Measurements from ENCODE around the gene DLG5. TPM values are rescaled to one million over a fixed set of nuclear protein-coding genes. Genes with fewer than 3 reads are reported as not detected.

DLG5 gene
- total and polyA plus RNA-seq, 4 donors = 1.2 to 7.1 (median 4.6) TPM

DNA sequence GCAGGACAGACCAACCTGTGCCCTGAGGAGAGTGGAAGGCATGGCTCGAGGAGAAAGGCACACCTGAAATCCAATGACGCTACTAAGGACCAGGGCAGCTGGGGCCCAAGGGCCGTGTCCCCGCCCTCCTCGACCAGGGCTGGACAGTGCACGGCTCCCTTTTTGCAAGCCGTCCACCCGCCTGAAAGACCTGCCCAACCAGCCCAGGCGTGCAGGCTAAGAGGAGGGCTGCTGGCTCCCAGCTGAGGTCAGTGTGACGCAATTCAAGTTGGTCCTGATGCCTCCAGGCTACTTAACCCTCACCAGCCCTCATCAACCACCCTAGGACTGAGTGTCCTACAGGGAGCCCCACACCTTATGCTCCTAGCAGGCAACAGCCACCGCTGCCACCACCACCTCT lies 69.3 kb downstream of the DLG5 start:
- Histone ChIP-seq H3K4me3 (ENCODE audit: low read depth in 1 of 3, low read length in 3 of 3) (no peak overlapping the region), H3K4me1 (ENCODE audit: control insufficient read depth in 4 of 4, insufficient read depth in 4 of 4, low read length in 3 of 4) (peaks cover 0 to 1% (median 0%) of the 10 kb centered on the region in 4 donors), H3K9me3 (ENCODE audit: control insufficient read depth in 4 of 4, low read length in 3 of 4) (no peaks in the 10 kb centered on the region), H3K9ac (ENCODE audit: low read depth in 1 of 2, low read length in 2 of 2) (no peak overlapping the region), H3K27ac (ENCODE audit: low read depth in 1 of 2, low read length in 2 of 2) (no peak overlapping the region), H3K27me3 (ENCODE audit: control insufficient read depth in 4 of 4, insufficient read depth in 4 of 4, low read length in 3 of 4) (no peaks in the 10 kb centered on the region), H3K36me3 (ENCODE audit: control insufficient read depth in 4 of 4, insufficient read depth in 3 of 4, low read depth in 1 of 4, low read length in 3 of 4) (peaks cover 0 to 4% (median 1%) of the 10 kb centered on the region in 4 donors)
- no peak for DNase-seq (ENCODE audit: low spot score)
- 71% methylated on average over 11 of the region's 11 CpGs for WGBS
- no peak for TF ChIP-seq ATF3 (IDR thresholded peaks at IDR 0.05)
- TF ChIP-seq GABPA (IDR thresholded peaks at IDR 0.05 in 1 of 2, conservative IDR thresholded peaks at IDR 0.05 in 1 of 2) = no peak
- no peak for TF ChIP-seq FOXA2 (IDR thresholded peaks at IDR 0.05)
- no peak for TF ChIP-seq HNF4G (IDR thresholded peaks at IDR 0.05)
- no peak for TF ChIP-seq SP1 (IDR thresholded peaks at IDR 0.05)
- TF ChIP-seq MAX (IDR thresholded peaks at IDR 0.05) = no peak
- no peak for TF ChIP-seq TAF1 (conservative IDR thresholded peaks at IDR 0.05)
- no peak for TF ChIP-seq FOXA1 (IDR thresholded peaks at IDR 0.05)
- no peak for TF ChIP-seq RAD21 (IDR thresholded peaks at IDR 0.05)
- no peak for TF ChIP-seq NR2F2 (IDR thresholded peaks at IDR 0.05)
- no peak for TF ChIP-seq CTCF (IDR thresholded peaks at IDR 0.05; ENCODE audit: low read depth, low read length, missing input control)
- no peak for TF ChIP-seq RXRA (IDR thresholded peaks at IDR 0.05)
- TF ChIP-seq YY1 (IDR thresholded peaks at IDR 0.05) = no peak
- TF ChIP-seq REST (IDR thresholded peaks at IDR 0.05) = no peak
- TF ChIP-seq, protein P1, sequence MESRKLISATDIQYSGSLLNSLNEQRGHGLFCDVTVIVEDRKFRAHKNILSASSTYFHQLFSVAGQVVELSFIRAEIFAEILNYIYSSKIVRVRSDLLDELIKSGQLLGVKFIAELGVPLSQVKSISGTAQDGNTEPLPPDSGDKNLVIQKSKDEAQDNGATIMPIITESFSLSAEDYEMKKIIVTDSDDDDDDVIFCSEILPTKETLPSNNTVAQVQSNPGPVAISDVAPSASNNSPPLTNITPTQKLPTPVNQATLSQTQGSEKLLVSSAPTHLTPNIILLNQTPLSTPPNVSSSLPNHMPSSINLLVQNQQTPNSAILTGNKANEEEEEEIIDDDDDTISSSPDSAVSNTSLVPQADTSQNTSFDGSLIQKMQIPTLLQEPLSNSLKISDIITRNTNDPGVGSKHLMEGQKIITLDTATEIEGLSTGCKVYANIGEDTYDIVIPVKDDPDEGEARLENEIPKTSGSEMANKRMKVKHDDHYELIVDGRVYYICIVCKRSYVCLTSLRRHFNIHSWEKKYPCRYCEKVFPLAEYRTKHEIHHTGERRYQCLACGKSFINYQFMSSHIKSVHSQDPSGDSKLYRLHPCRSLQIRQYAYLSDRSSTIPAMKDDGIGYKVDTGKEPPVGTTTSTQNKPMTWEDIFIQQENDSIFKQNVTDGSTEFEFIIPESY (IDR thresholded peaks at IDR 0.05) = no peak
- TF ChIP-seq JUND (IDR thresholded peaks at IDR 0.05) = no peak

- no peak for DNase-seq (ENCODE audit: low spot score)
- no peak overlapping the region for H3K4me3 ChIP-seq (ENCODE audit: low read depth in 1 of 3, low read length in 3 of 3)
- WGBS = 96% methylated on average over 17 of the region's 17 CpGs
- peaks cover 0 to 1% (median 0%) of the 10 kb centered on the region in 4 donors for H3K4me1 ChIP-seq (ENCODE audit: control insufficient read depth in 4 of 4, insufficient read depth in 4 of 4, low read length in 3 of 4)
- TF ChIP-seq NR2F2 (IDR thresholded peaks at IDR 0.05) (no peak), HNF4G (IDR thresholded peaks at IDR 0.05) (no peak), FOXA2 (IDR thresholded peaks at IDR 0.05) (no peak), MAX (IDR thresholded peaks at IDR 0.05) (no peak), JUND (IDR thresholded peaks at IDR 0.05) (no peak), YY1 (IDR thresholded peaks at IDR 0.05) (no peak), ATF3 (IDR thresholded peaks at IDR 0.05) (no peak), EGR1 (IDR thresholded peaks at IDR 0.05; ENCODE audit: low read depth in 2 of 2) (no peak), GABPA (IDR thresholded peaks at IDR 0.05 in 1 of 2, conservative IDR thresholded peaks at IDR 0.05 in 1 of 2) (no peak), SP1 (IDR thresholded peaks at IDR 0.05) (no peak), HNF4A (conservative IDR thresholded peaks at IDR 0.05) (no peak)
- H3K36me3 ChIP-seq (ENCODE audit: control insufficient read depth in 4 of 4, insufficient read depth in 3 of 4, low read depth in 1 of 4, low read length in 3 of 4) = peaks cover 0 to 4% (median 1%) of the 10 kb centered on the region in 4 donors
- H3K27ac ChIP-seq (ENCODE audit: low read depth in 1 of 2, low read length in 2 of 2) = no peak overlapping the region
- H3K9ac ChIP-seq (ENCODE audit: low read depth in 1 of 2, low read length in 2 of 2) = no peak overlapping the region
- H3K9me3 ChIP-seq (ENCODE audit: control insufficient read depth in 4 of 4, low read length in 3 of 4) = no peaks in the 10 kb centered on the region
- no peaks in the 10 kb centered on the region for H3K27me3 ChIP-seq (ENCODE audit: control insufficient read depth in 4 of 4, insufficient read depth in 4 of 4, low read length in 3 of 4)
Observed at GRCh38 chr10:77856566-77856965, 70.0 kb downstream of the DLG5 start.
